Fibroblast of lung (primary cell): ENCODE data around the gene ANKRD31. TPM values are rescaled to one million over a fixed set of nuclear protein-coding genes. Genes with fewer than 3 reads are reported as not detected.
"Not testable (repeated sequence)": the region's sequence is repeated elsewhere in the genome, so short reads cannot be mapped to it uniquely, and the experiment has no call there.

ENCODE experiments used
- DNase-seq, 2 donors: peaks; one replicate each; pipeline versions ENCODE4 v3.0.0 to v3.0.0-alpha.2; 2010; ENCODE audit warnings: low read depth in 2 of 2
- H2AFZ ChIP-seq: 2 replicates; pipeline ENCODE4 v1.5.1; 2012; ENCODE audit warnings: low read length, control low read depth, inconsistent platforms
- H3K27ac ChIP-seq: 2 replicates; pipeline ENCODE4 v1.5.1; 2011; ENCODE audit warnings: low read length, control low read depth; ENCODE audit not compliant: insufficient read depth
- H3K27me3 ChIP-seq: 2 replicates; pipeline ENCODE4 v1.5.1; 2011; ENCODE audit warnings: mild to moderate bottlenecking, low read length; ENCODE audit not compliant: control insufficient read depth, insufficient read depth
- H3K36me3 ChIP-seq: 2 replicates; pipeline ENCODE4 v1.5.1; 2011; ENCODE audit warnings: low read length; ENCODE audit not compliant: control insufficient read depth, insufficient read depth
- H3K4me1 ChIP-seq: 2 replicates; pipeline ENCODE4 v1.5.1; 2011; ENCODE audit warnings: low read length; ENCODE audit not compliant: control insufficient read depth, insufficient read depth; ENCODE audit errors: extremely low read depth
- H3K4me2 ChIP-seq: 2 replicates; pipeline ENCODE4 v1.5.1; 2011; ENCODE audit warnings: low read length, control low read depth; ENCODE audit not compliant: insufficient read depth; ENCODE audit errors: extremely low read depth
- H3K4me3 ChIP-seq, 4 experiments: fragments of 200-600 bp in 1 of 4; sonication (generic) in 1 of 4; replicated peaks in 1 of 4; 2 replicates each; pipeline ENCODE4 v1.5.1; 2011 to 2016; ENCODE audit warnings: low read length in 4 of 4, low read depth in 3 of 4, mild to moderate bottlenecking in 3 of 4, control low read depth in 2 of 4, inconsistent platforms in 1 of 4, mixed read lengths in 1 of 4; ENCODE audit not compliant: insufficient read depth in 1 of 4; ENCODE audit errors: control extremely low read depth in 1 of 4
- H3K79me2 ChIP-seq: 2 replicates; pipeline ENCODE4 v1.5.1; 2012; ENCODE audit warnings: mild to moderate bottlenecking, low read length, inconsistent platforms; ENCODE audit not compliant: control insufficient read depth, insufficient read depth
- H3K9ac ChIP-seq: 2 replicates; pipeline ENCODE4 v1.5.1; 2011; ENCODE audit warnings: mild to moderate bottlenecking, low read length, control low read depth; ENCODE audit not compliant: insufficient read depth
- H3K9me3 ChIP-seq: 2 replicates; pipeline ENCODE4 v1.5.1; 2012; ENCODE audit warnings: low read depth, low read length; ENCODE audit not compliant: control insufficient read depth, insufficient read depth
- H4K20me1 ChIP-seq: 2 replicates; pipeline ENCODE4 v1.5.1; 2011; ENCODE audit warnings: low read length; ENCODE audit not compliant: control insufficient read depth, insufficient read depth; ENCODE audit errors: extremely low read depth
- EZH2 ChIP-seq: IDR thresholded peaks from 2 replicates; pipeline ENCODE4 v1.5.1; 2012; ENCODE audit warnings: low read length, control low read depth, mild to moderate bottlenecking; ENCODE audit errors: missing control alignments
- polyA plus RNA-seq, 2 donors: library from polyadenylated mRNA; depleted of rRNA in 1 of 2; stranded (reverse) in 1 of 2; unstranded in 1 of 2; fragments of >200 nt; gene quantifications; 2 replicates each; pipeline ENCODE4 v1.2.1, GENCODE V29; 2011 to 2012; ENCODE audit warnings: missing spikeins in 1 of 2
- total RNA-seq: library from RNA; depleted of rRNA; stranded (reverse); fragments of >200 nt; gene quantifications from 2 replicates; pipeline ENCODE4 v1.2.1, GENCODE V29; 2014
- TF ChIP-seq, protein P1 (sequence below), 2 donors: IDR thresholded peaks in 1 of 2; conservative IDR thresholded peaks in 1 of 2; 1 replicate in 1 of 2; 2 replicates in 1 of 2; pipeline ENCODE4 v1.5.1; 2011 to 2012; ENCODE audit warnings: low read length in 2 of 2, control low read depth in 1 of 2, inconsistent platforms in 1 of 2, low read depth in 1 of 2, mild to moderate bottlenecking in 1 of 2

The ANKRD31 gene
- total and polyA plus RNA-seq, 2 donors (not counting 1 experiment from before 2014, with no cell fraction given): 0.05 to 0.33 TPM

DNA sequence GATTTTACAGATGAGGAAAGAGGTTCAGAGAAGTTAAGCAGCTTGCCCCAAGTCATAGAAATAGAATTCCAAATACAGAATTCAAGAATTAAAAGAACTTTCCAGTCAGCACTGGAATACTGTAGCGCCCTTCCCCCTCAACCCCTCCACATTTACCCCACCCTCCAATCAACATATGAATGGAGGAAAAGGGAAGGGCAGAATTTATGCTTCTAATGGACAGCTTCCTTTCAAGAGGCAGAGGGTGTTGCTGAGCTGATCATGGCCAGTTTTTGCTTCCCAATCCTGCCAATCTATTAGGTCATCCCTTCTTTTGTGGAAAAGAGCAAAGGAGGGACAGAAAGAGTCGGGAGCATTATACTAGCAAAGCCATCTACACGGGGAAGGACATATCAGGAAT lies 39.1 kb upstream of the ANKRD31 start:
- Histone ChIP-seq H2AFZ (no peak overlapping the region), H3K79me2 (no peaks in the 10 kb centered on the region), H3K4me2 (no peak overlapping the region), H3K27me3 (no peaks in the 10 kb centered on the region), H3K4me1 (no peaks in the 10 kb centered on the region), H3K9me3 (no peaks in the 10 kb centered on the region), H3K9ac (no peak overlapping the region), H3K27ac (no peak overlapping the region), H3K36me3 (no peaks in the 10 kb centered on the region), H3K4me3 (no peak overlapping the region), H4K20me1 (no peaks in the 10 kb centered on the region)
- no peak for DNase-seq
- no peak for TF ChIP-seq EZH2
- TF ChIP-seq, protein P1, sequence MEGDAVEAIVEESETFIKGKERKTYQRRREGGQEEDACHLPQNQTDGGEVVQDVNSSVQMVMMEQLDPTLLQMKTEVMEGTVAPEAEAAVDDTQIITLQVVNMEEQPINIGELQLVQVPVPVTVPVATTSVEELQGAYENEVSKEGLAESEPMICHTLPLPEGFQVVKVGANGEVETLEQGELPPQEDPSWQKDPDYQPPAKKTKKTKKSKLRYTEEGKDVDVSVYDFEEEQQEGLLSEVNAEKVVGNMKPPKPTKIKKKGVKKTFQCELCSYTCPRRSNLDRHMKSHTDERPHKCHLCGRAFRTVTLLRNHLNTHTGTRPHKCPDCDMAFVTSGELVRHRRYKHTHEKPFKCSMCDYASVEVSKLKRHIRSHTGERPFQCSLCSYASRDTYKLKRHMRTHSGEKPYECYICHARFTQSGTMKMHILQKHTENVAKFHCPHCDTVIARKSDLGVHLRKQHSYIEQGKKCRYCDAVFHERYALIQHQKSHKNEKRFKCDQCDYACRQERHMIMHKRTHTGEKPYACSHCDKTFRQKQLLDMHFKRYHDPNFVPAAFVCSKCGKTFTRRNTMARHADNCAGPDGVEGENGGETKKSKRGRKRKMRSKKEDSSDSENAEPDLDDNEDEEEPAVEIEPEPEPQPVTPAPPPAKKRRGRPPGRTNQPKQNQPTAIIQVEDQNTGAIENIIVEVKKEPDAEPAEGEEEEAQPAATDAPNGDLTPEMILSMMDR (conservative IDR thresholded peaks at IDR 0.05 in 1 of 2, IDR thresholded peaks at IDR 0.05 in 1 of 2; ENCODE audit: low read depth in 1 of 2, low read length in 2 of 2): no peak

- H4K20me1 ChIP-seq: no peaks in the 10 kb centered on the region
- DNase-seq: no peak
- TF ChIP-seq EZH2: no peak
- TF ChIP-seq, protein P1 (conservative IDR thresholded peaks at IDR 0.05 in 1 of 2, IDR thresholded peaks at IDR 0.05 in 1 of 2; ENCODE audit: low read depth in 1 of 2, low read length in 2 of 2): no peak
These were observed 38.5 kb upstream of the ANKRD31 start for GRCh38 chr5:75275147-75275546.

DNA sequence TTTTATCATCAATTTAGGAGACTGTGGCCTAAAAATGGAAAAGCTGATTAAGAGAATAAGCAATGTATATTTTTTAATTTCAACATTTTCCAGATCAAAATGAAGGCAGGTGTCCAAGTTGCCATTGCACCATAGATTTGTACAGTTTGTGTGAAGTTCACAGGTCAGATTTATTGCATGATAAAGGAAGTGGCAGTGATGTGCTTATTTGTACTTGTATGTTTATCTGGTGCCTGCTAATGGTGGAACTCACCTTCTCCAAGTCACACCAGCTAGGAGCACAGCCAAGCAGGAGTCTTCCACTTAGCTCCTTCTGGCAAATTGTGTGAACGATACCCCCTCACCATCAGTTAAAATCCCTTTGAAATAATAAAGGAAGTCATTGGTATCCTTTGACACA lies 37.8 kb upstream of the ANKRD31 start:
- no peak overlapping the region for H2AFZ ChIP-seq
- no peak overlapping the region for H3K4me2 ChIP-seq
- H3K27ac ChIP-seq: no peak overlapping the region
- no peak overlapping the region for H3K4me3 ChIP-seq
- no peak overlapping the region for H3K9ac ChIP-seq
- no peaks in the 10 kb centered on the region for H3K36me3 ChIP-seq
- no peaks in the 10 kb centered on the region for H3K79me2 ChIP-seq
- DNase-seq: no peak
- no peak for TF ChIP-seq EZH2
- TF ChIP-seq, protein P1 (conservative IDR thresholded peaks at IDR 0.05 in 1 of 2, IDR thresholded peaks at IDR 0.05 in 1 of 2; ENCODE audit: low read depth in 1 of 2, low read length in 2 of 2): no peak
- no peaks in the 10 kb centered on the region for H3K9me3 ChIP-seq
- no peaks in the 10 kb centered on the region for H3K4me1 ChIP-seq
- H3K27me3 ChIP-seq: no peaks in the 10 kb centered on the region
- H4K20me1 ChIP-seq: no peaks in the 10 kb centered on the region

More at GRCh38 chr5:75275147-75275546, 38.5 kb upstream of the ANKRD31 start:
- H3K36me3 ChIP-seq: no peaks in the 10 kb centered on the region
- no peaks in the 10 kb centered on the region for H3K9me3 ChIP-seq
- H3K4me2 ChIP-seq: no peak overlapping the region
- H3K27ac ChIP-seq: no peak overlapping the region
- H3K9ac ChIP-seq: no peak overlapping the region
- no peaks in the 10 kb centered on the region for H3K4me1 ChIP-seq
- no peaks in the 10 kb centered on the region for H3K79me2 ChIP-seq
- H2AFZ ChIP-seq: no peak overlapping the region
- no peaks in the 10 kb centered on the region for H3K27me3 ChIP-seq
- H3K4me3 ChIP-seq: no peak overlapping the region

DNA sequence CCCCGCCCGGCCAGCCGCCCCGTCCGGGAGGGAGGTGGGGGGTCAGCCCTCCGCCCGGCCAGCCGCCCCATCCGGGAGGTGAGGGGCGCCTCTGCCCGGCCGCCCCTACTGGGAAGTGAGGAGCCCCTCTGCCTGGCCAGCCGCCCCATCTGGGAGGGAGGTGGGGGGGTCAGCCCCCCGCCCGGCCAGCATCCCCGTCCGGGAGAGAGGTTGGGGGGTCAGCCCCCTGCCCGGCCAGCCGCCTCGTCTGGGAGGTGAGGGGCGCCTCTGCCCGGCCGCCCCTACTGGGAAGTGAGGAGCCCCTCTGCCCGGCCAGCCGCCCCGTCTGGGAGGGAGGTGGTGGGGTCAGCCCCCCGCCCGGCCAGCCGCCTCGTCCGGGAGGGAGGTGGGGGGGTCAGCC lies 33.9 kb upstream of the ANKRD31 start:
- not testable (repeated sequence) for H2AFZ ChIP-seq, H3K27ac ChIP-seq, H3K27me3 ChIP-seq, H3K79me2 ChIP-seq, H3K9me3 ChIP-seq, H3K4me2 ChIP-seq, DNase-seq, H3K9ac ChIP-seq, H4K20me1 ChIP-seq, H3K36me3 ChIP-seq, H3K4me3 ChIP-seq, H3K4me1 ChIP-seq
